OCI-LY1 (cell line): ENCODE results near the gene SALL1.

Experiments used
- H2AFZ ChIP-seq: fragments of 200-600 bp; sonication (generic), shearing (Covaris generic); 2 replicates; pipeline ENCODE4 v1.6.0; 2014; ENCODE audit warnings: antibody characterized with exemption, mild to moderate bottlenecking, low read length
- H3F3A ChIP-seq: fragments of 200-600 bp; sonication (generic), shearing (Covaris generic); 2 replicates; pipeline ENCODE4 v1.6.0; 2014; ENCODE audit warnings: mild to moderate bottlenecking, antibody characterized with exemption, low read length, moderate library complexity; ENCODE audit not compliant: insufficient read depth
- H3K27ac ChIP-seq: fragments of 200-600 bp; sonication (generic); 2 replicates; pipeline ENCODE4 v1.5.1; 2014; ENCODE audit warnings: low read length, mixed run types, mild to moderate bottlenecking, low read depth; ENCODE audit not compliant: poor library complexity, severe bottlenecking
- H3K27me3 ChIP-seq: fragments of 200-600 bp; sonication (generic); 2 replicates; pipeline ENCODE4 v1.6.0; 2014; ENCODE audit warnings: antibody characterized with exemption, mild to moderate bottlenecking, low read length, moderate library complexity; ENCODE audit not compliant: insufficient read depth
- H3K36me3 ChIP-seq: fragments of 200-600 bp; sonication (generic); 2 replicates; pipeline ENCODE4 v1.6.1; 2014; ENCODE audit warnings: mild to moderate bottlenecking, antibody characterized with exemption, low read length, moderate library complexity, mixed read lengths; ENCODE audit not compliant: insufficient read depth
- H3K4me1 ChIP-seq: fragments of 200-600 bp; sonication (generic); 2 replicates; pipeline ENCODE4 v1.5.1; 2014; ENCODE audit warnings: mild to moderate bottlenecking, low read length, moderate library complexity; ENCODE audit not compliant: insufficient read depth, severe bottlenecking
- H3K4me2 ChIP-seq: fragments of 200-600 bp; sonication (generic), shearing (Covaris generic); 2 replicates; pipeline ENCODE4 v1.6.1; 2014; ENCODE audit warnings: low read length
- H3K4me3 ChIP-seq: fragments of 200-600 bp; sonication (generic); 2 replicates; pipeline ENCODE4 v1.5.1; 2014; ENCODE audit warnings: low read length, low read depth, mild to moderate bottlenecking, mixed read lengths; ENCODE audit not compliant: poor library complexity, severe bottlenecking
- H3K79me2 ChIP-seq: fragments of 200-600 bp; shearing (Covaris generic); 2 replicates; pipeline ENCODE4 v1.6.1; 2016; ENCODE audit warnings: mixed run types, low read length, mixed read lengths; ENCODE audit not compliant: insufficient read depth
- H3K9ac ChIP-seq: fragments of 200-600 bp; sonication (generic), shearing (Covaris generic); 2 replicates; pipeline ENCODE4 v1.6.1; 2014; ENCODE audit warnings: mild to moderate bottlenecking, low read length, mixed read lengths
- H3K9me2 ChIP-seq: fragments of 200-600 bp; sonication (generic), shearing (Covaris generic); 2 replicates; pipeline ENCODE4 v1.6.1; 2014; ENCODE audit warnings: low read depth, mild to moderate bottlenecking, low read length, mixed read lengths
- H3K9me3 ChIP-seq: fragments of 200-600 bp; shearing (Covaris generic); 2 replicates; pipeline ENCODE4 v1.6.1; 2014; ENCODE audit warnings: low read length, mixed read lengths
- H4K20me1 ChIP-seq: fragments of 200-600 bp; sonication (generic), shearing (Covaris generic); 2 replicates; pipeline ENCODE4 v1.6.0; 2016; ENCODE audit warnings: mild to moderate bottlenecking, low read length; ENCODE audit not compliant: insufficient read depth
- EZH2 ChIP-seq: fragments of 200-600 bp; sonication (generic), shearing (Covaris generic); IDR thresholded peaks from 2 replicates; pipeline ENCODE4 v1.8.0; 2017; ENCODE audit warnings: borderline replicate concordance, mixed run types, mild to moderate bottlenecking, antibody characterized with exemption, low read length, moderate library complexity, mixed read lengths
- TF ChIP-seq, protein P1 (sequence below): fragments of 200-600 bp; sonication (generic), shearing (Covaris generic); IDR thresholded peaks from 2 replicates; pipeline ENCODE4 v1.5.1; 2017; ENCODE audit warnings: mild to moderate bottlenecking, antibody characterized with exemption, low read length, moderate library complexity, mixed read lengths

The SALL1 gene

DNA sequence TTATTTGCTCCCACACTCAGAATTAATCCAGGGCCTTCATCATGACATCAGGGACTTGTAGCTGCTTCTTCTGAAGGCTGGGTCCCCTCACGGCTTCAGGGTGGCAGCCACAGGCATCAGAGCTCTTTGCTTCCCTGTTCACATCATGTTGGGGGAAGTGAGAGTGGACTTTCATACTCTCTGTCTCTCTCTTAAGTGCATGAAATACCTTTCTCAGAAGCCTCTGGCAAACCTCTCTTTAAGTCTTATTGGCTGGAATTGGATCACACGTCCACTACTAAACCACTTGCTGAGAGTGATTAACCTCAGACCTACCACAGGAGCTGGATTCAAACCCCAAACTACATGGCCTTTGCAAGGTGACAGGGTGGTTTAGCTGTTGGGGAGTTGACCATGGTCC is 17.7 kb upstream of the SALL1 start:
- Histone ChIP-seq H3K9me3 (no peaks in the 10 kb centered on the region), H4K20me1 (no peaks in the 10 kb centered on the region), H3F3A (no peaks in the 10 kb centered on the region), H3K36me3 (no peaks in the 10 kb centered on the region), H2AFZ (no peak overlapping the region), H3K27me3 (no peaks in the 10 kb centered on the region), H3K4me1 (no peaks in the 10 kb centered on the region), H3K9me2 (no peaks in the 10 kb centered on the region), H3K79me2 (no peaks in the 10 kb centered on the region), H3K4me3 (no peak overlapping the region), H3K27ac (no peak overlapping the region), H3K9ac (no peak overlapping the region), H3K4me2 (no peak overlapping the region)
- no peak for TF ChIP-seq EZH2
- TF ChIP-seq, protein P1, sequence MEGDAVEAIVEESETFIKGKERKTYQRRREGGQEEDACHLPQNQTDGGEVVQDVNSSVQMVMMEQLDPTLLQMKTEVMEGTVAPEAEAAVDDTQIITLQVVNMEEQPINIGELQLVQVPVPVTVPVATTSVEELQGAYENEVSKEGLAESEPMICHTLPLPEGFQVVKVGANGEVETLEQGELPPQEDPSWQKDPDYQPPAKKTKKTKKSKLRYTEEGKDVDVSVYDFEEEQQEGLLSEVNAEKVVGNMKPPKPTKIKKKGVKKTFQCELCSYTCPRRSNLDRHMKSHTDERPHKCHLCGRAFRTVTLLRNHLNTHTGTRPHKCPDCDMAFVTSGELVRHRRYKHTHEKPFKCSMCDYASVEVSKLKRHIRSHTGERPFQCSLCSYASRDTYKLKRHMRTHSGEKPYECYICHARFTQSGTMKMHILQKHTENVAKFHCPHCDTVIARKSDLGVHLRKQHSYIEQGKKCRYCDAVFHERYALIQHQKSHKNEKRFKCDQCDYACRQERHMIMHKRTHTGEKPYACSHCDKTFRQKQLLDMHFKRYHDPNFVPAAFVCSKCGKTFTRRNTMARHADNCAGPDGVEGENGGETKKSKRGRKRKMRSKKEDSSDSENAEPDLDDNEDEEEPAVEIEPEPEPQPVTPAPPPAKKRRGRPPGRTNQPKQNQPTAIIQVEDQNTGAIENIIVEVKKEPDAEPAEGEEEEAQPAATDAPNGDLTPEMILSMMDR, result no peak

DNA sequence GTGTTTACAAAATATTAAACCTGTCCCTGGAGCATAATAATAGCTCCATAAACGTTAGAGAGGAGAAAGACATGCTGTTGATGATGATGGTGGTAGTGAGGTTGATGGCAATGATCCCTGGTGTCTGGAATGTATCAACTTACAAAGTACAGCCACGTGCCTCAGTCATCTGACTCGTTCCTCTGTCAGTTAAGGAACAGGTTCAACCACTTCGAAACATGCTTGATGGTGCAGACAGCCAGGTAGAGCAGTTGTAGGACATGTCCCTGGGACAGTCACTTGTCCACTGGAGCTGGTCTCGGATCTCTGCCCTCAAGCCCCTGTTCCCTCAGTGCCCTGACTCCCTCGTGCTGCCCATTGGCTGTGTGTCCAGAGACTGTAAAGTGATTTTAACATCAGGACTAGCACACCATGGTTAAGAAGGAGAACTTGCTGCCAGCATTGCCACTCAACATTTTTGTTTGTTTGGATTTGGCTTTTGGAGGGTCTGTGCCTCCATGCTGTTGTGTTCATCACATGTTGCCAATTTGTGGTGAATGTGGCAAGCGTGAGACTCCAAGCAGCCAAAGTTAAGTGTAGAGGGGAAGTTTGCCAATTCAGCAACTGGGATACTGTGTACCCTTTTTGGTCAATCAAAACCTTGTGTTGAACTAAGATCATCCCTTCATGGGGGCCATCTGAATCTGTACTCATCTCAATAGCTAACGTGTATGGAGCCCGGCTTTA is 16.3 kb upstream of the SALL1 start:
- Histone ChIP-seq H3K9ac (no peak overlapping the region), H3K27ac (no peak overlapping the region), H3K9me3 (no peaks in the 10 kb centered on the region), H3K36me3 (no peaks in the 10 kb centered on the region), H3F3A (no peaks in the 10 kb centered on the region), H4K20me1 (no peaks in the 10 kb centered on the region), H3K9me2 (no peaks in the 10 kb centered on the region), H3K27me3 (no peaks in the 10 kb centered on the region), H3K4me3 (no peak overlapping the region), H3K79me2 (no peaks in the 10 kb centered on the region), H3K4me1 (no peaks in the 10 kb centered on the region), H3K4me2 (no peak overlapping the region), H2AFZ (no peak overlapping the region)
- TF ChIP-seq EZH2, result no peak

DNA sequence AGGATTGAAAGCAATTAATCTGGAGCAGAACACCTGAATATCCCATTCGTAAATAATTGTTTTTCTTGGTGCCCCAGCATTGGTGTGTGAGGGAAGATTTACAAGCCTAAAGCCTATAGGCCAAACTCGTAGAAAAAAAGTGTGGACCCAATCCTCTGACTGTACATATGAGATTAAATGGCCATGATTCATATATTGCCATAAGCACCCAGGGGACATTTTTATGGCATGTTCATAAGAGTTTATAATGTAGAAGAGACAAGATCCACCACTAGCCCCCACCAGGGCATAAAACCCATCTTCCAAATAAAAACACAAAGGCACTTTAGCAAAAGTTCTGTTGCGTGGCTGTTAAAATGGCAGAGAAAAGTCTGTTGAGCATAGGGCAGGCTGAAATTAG is 15.5 kb upstream of the SALL1 start:
- no peaks in the 10 kb centered on the region for H3K4me1 ChIP-seq
- no peaks in the 10 kb centered on the region for H3K36me3 ChIP-seq
- H3K4me3 ChIP-seq, result no peak overlapping the region
- no peak overlapping the region for H2AFZ ChIP-seq
- H3K4me2 ChIP-seq, result no peak overlapping the region
- no peak for TF ChIP-seq EZH2
- TF ChIP-seq, protein P1, result no peak
- no peak overlapping the region for H3K9ac ChIP-seq
- no peaks in the 10 kb centered on the region for H3K27me3 ChIP-seq
- H3F3A ChIP-seq, result no peaks in the 10 kb centered on the region
- H3K9me2 ChIP-seq, result no peaks in the 10 kb centered on the region
- H3K79me2 ChIP-seq, result no peaks in the 10 kb centered on the region
- no peaks in the 10 kb centered on the region for H3K9me3 ChIP-seq
- no peak overlapping the region for H3K27ac ChIP-seq
- no peaks in the 10 kb centered on the region for H4K20me1 ChIP-seq

DNA sequence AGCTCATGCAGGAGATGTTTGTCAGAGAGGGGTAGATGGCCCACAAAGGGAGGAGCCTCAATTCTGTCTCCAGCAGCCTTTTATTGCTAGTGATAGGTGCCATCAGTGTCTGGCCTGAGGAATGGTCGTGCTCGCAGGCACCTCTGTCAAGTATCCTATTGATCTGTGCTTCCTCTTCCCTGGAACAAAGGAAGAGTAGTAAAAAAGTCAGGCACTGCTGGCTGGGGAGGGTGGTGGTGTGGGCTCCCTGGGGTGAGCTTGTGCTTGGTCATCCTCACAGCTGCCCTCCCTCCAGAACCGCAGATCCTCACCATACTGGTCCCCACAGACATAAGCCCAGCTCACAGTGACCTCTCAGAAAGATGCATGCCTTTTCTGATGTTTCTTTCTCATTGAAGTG is 15.0 kb upstream of the SALL1 start:
- Histone ChIP-seq H2AFZ (no peak overlapping the region), H3K9me2 (no peaks in the 10 kb centered on the region), H3K4me3 (no peak overlapping the region), H3K79me2 (no peaks in the 10 kb centered on the region), H3K4me2 (no peak overlapping the region), H3K27me3 (no peaks in the 10 kb centered on the region), H3F3A (no peaks in the 10 kb centered on the region), H3K9me3 (no peaks in the 10 kb centered on the region), H3K9ac (no peak overlapping the region), H4K20me1 (no peaks in the 10 kb centered on the region), H3K27ac (no peak overlapping the region), H3K4me1 (no peaks in the 10 kb centered on the region), H3K36me3 (no peaks in the 10 kb centered on the region)
- TF ChIP-seq, protein P1, result no peak
- TF ChIP-seq EZH2, result no peak
